H1 (cell line): Measurements from ENCODE around the gene ZDHHC9. TPM values are rescaled to one million over a fixed set of nuclear protein-coding genes. Genes with fewer than 3 reads are reported as not detected.

Source experiments
- CTCF ChIA-PET: fragments of 300-600 bp; sonication (Branson Sonifier 250); formaldehyde crosslinking; loops from one replicate; lab custom pipeline; 2021; ENCODE audit not compliant: partially characterized antibody; lab: Charles Lee
- POLR2A ChIA-PET: fragments of 300-600 bp; sonication (Branson Sonifier 250); formaldehyde crosslinking; loops from one replicate; lab custom pipeline; 2021; ENCODE audit warnings: inconsistent platforms; ENCODE audit not compliant: partially characterized antibody; lab: Charles Lee
- DNase-seq, 2 experiments: peaks; one replicate each; pipeline versions ENCODE4 v3.0.0 to v3.0.0-alpha.2; 2010 to 2022; ENCODE audit warnings: low spot score in 2 of 2, low read depth in 1 of 2, mixed read lengths in 1 of 2
- FAIRE-seq: peaks from 2 replicates; lab custom pipeline; 2011; peaks lifted over from hg19 to GRCh38; lab: Jason Lieb, UNC
- H2AFZ ChIP-seq: 2 replicates; pipeline ENCODE4 v1.8.1; 2012; ENCODE audit warnings: low read length, inconsistent platforms
- H2AK5ac ChIP-seq: 2 replicates; pipeline ENCODE4 v1.6.1; 2013; ENCODE audit warnings: low read depth, low read length
- H2BK120ac ChIP-seq: replicated peaks from 2 replicates; pipeline ENCODE3; 2013; ENCODE audit warnings: low read depth, low read length, inconsistent platforms
- H2BK12ac ChIP-seq: 2 replicates; pipeline ENCODE4 v1.6.1; 2013; ENCODE audit warnings: low read depth, low read length
- H2BK15ac ChIP-seq: 2 replicates; pipeline ENCODE4 v1.6.1; 2013; ENCODE audit warnings: low read length
- H2BK20ac ChIP-seq: 2 replicates; pipeline ENCODE4 v1.6.1; 2013; ENCODE audit warnings: low read length
- H2BK5ac ChIP-seq: 2 replicates; pipeline ENCODE4 v1.6.1; 2013; ENCODE audit warnings: low read depth, low read length
- H3K14ac ChIP-seq: 2 replicates; pipeline ENCODE4 v1.6.1; 2013; ENCODE audit warnings: inconsistent platforms; ENCODE audit not compliant: insufficient read length
- H3K18ac ChIP-seq: 2 replicates; pipeline ENCODE4 v1.6.1; 2013; ENCODE audit warnings: low read length; ENCODE audit errors: extremely low read depth
- H3K23ac ChIP-seq: 2 replicates; pipeline ENCODE4 v1.6.1; 2013; ENCODE audit warnings: inconsistent platforms; ENCODE audit not compliant: insufficient read length
- H3K23me2 ChIP-seq: 2 replicates; pipeline ENCODE4 v1.6.1; 2013; ENCODE audit warnings: low read depth, low read length
- H3K27ac ChIP-seq: 2 replicates; pipeline ENCODE4 v1.6.1; 2011; ENCODE audit warnings: low read depth, low read length, inconsistent platforms
- H3K27me3 ChIP-seq, 4 experiments: replicated peaks in 1 of 4; 1 replicate in 1 of 4; 2 replicates in 3 of 4; pipeline versions ENCODE4 v1.6.1 to v1.8.1; 2011 to 2013; ENCODE audit warnings: low read length in 3 of 4, mild to moderate bottlenecking in 3 of 4, inconsistent platforms in 2 of 4, mixed read lengths in 2 of 4, moderate library complexity in 1 of 4; ENCODE audit not compliant: control insufficient read depth in 3 of 4, insufficient read depth in 3 of 4; ENCODE audit errors: extremely low read depth in 1 of 4
- H3K36me3 ChIP-seq, 4 experiments: 2 replicates each; pipeline versions ENCODE4 v1.6.1 to v1.8.1; 2011 to 2013; ENCODE audit warnings: mild to moderate bottlenecking in 4 of 4, low read length in 3 of 4, moderate library complexity in 2 of 4, control low read depth in 1 of 4, inconsistent platforms in 1 of 4; ENCODE audit not compliant: insufficient read depth in 4 of 4, control insufficient read depth in 2 of 4
- H3K4ac ChIP-seq: replicated peaks from 2 replicates; pipeline ENCODE3; 2013; ENCODE audit warnings: low read length, low read depth, mixed read lengths, inconsistent platforms; ENCODE audit not compliant: insufficient read length
- H3K4me1 ChIP-seq, 4 experiments: replicated peaks in 1 of 4; 1 replicate in 1 of 4; 2 replicates in 3 of 4; pipeline versions ENCODE4 v1.6.1 to v1.8.1; 2011 to 2013; ENCODE audit warnings: low read length in 3 of 4, inconsistent platforms in 2 of 4, mixed read lengths in 1 of 4; ENCODE audit not compliant: insufficient read depth in 4 of 4, control insufficient read depth in 3 of 4
- H3K4me2 ChIP-seq, 2 experiments: 2 replicates each; pipeline versions ENCODE4 v1.6.1 to v1.8.1; 2011 to 2013; ENCODE audit warnings: low read depth in 2 of 2, low read length in 2 of 2, control low read depth in 1 of 2, inconsistent platforms in 1 of 2, mild to moderate bottlenecking in 1 of 2; ENCODE audit not compliant: insufficient read depth in 1 of 2
- H3K4me3 ChIP-seq, 4 experiments: fragments of 200-600, 300-600 bp in 1 of 4; sonication (generic), shearing (Covaris generic), sonication (Bioruptor Twin) in 1 of 4; 2 replicates each; pipeline versions ENCODE4 v1.5.1 to v1.8.1; 2011 to 2016; ENCODE audit warnings: low read length in 4 of 4, low read depth in 3 of 4, control low read depth in 2 of 4, inconsistent platforms in 2 of 4, mild to moderate bottlenecking in 2 of 4, mixed read lengths in 1 of 4, moderate library complexity in 1 of 4; ENCODE audit not compliant: insufficient read depth in 2 of 4; ENCODE audit errors: extremely low read depth in 1 of 4
- H3K56ac ChIP-seq: replicated peaks from 2 replicates; pipeline ENCODE3; 2013; ENCODE audit warnings: low read depth, mild to moderate bottlenecking, mixed read lengths, low read length, inconsistent platforms; ENCODE audit not compliant: insufficient read length
- H3K79me1 ChIP-seq: 2 replicates; pipeline ENCODE4 v1.6.1; 2013; ENCODE audit warnings: low read depth, low read length, control low read depth
- H3K79me2 ChIP-seq, 2 experiments: 2 replicates each; pipeline versions ENCODE4 v1.6.1 to v1.8.1; 2012 to 2013; ENCODE audit warnings: low read length in 2 of 2, mild to moderate bottlenecking in 2 of 2, inconsistent platforms in 1 of 2; ENCODE audit not compliant: insufficient read depth in 2 of 2, control insufficient read depth in 1 of 2
- H3K9ac ChIP-seq, 4 experiments: replicated peaks in 1 of 4; 1 replicate in 1 of 4; 2 replicates in 3 of 4; pipeline versions ENCODE4 v1.6.1 to v1.8.1; 2011 to 2013; ENCODE audit warnings: low read depth in 3 of 4, low read length in 3 of 4, control low read depth in 2 of 4, mild to moderate bottlenecking in 2 of 4, moderate library complexity in 2 of 4, inconsistent platforms in 1 of 4; ENCODE audit errors: extremely low read depth in 1 of 4
- H3K9me3 ChIP-seq, 2 experiments: 2 replicates each; pipeline versions ENCODE4 v1.6.1 to v1.8.1; 2012 to 2013; ENCODE audit warnings: mild to moderate bottlenecking in 2 of 2, moderate library complexity in 2 of 2, control low read depth in 1 of 2, inconsistent platforms in 1 of 2, low read depth in 1 of 2, low read length in 1 of 2, mixed read lengths in 1 of 2; ENCODE audit not compliant: insufficient read depth in 2 of 2
- H4K20me1 ChIP-seq, 2 experiments: replicated peaks in 1 of 2; 2 replicates each; pipeline versions ENCODE3 to v1.8.1; 2011 to 2013; ENCODE audit warnings: inconsistent platforms in 2 of 2, low read length in 2 of 2, mild to moderate bottlenecking in 1 of 2; ENCODE audit not compliant: insufficient read depth in 2 of 2, control insufficient read depth in 1 of 2
- H4K5ac ChIP-seq: 2 replicates; pipeline ENCODE4 v1.6.1; 2013; ENCODE audit warnings: low read length, low read depth, mixed read lengths, inconsistent platforms; ENCODE audit not compliant: insufficient read length
- H4K8ac ChIP-seq: 2 replicates; pipeline ENCODE4 v1.8.0; 2013; ENCODE audit warnings: mild to moderate bottlenecking, moderate library complexity, low read length, inconsistent platforms; ENCODE audit not compliant: insufficient read depth; ENCODE audit errors: extremely low read depth
- H4K91ac ChIP-seq: replicated peaks from 2 replicates; pipeline ENCODE3; 2013; ENCODE audit warnings: low read length, mixed read lengths, inconsistent platforms; ENCODE audit not compliant: insufficient read length
- EZH2 ChIP-seq: fragments of 200-600 bp; sonication (generic); IDR thresholded peaks from 2 replicates; pipeline ENCODE4 v1.7.1; 2012; ENCODE audit warnings: low read depth, mild to moderate bottlenecking, moderate library complexity, low read length, inconsistent platforms; ENCODE audit not compliant: severe bottlenecking
- TBP ChIP-seq: IDR thresholded peaks from 2 replicates; pipeline ENCODE4 v1.6.1; 2011; ENCODE audit warnings: low read depth, low read length, improper control_type of control experiment
- WGBS, 2 experiments: shearing (Covaris generic) in 1 of 2; methylation state at CpG; one replicate each; pipeline versions ENCODE4 v1.1.6 to v1.1.7; 2013 to 2015; ENCODE audit warnings: low lambda C conversion rate in 2 of 2, mixed read lengths in 2 of 2, inconsistent platforms in 1 of 2, low coverage in 1 of 2, missing lambda C conversion rate in 1 of 2; ENCODE audit not compliant: insufficient replicate concordance in 2 of 2, insufficient coverage in 1 of 2, insufficient read length in 1 of 2; ENCODE audit errors: extremely low coverage in 1 of 2, missing lambda C conversion rate in 1 of 2; 5-methylcytosine and 5-hydroxymethylcytosine counted together
- polyA plus RNA-seq, 7 experiments: library from polyadenylated mRNA; depleted of rRNA in 3 of 7; stranded (reverse) in 5 of 7; unstranded in 2 of 7; fragments of >200 nt in 5 of 7; fragments of 200-250 nt in 2 of 7; gene quantifications; 1 replicate in 5 of 7; 2 replicates in 1 of 7; 4 replicates in 1 of 7; pipeline versions ENCODE4 v1.2.1 to v1.2.3, GENCODE V29; 2011 to 2013; ENCODE audit warnings: missing spikeins in 2 of 7, mixed read lengths in 2 of 7
- total RNA-seq: library from RNA; stranded (reverse); fragmentation: NEBNext Ultra II Directional; extraction: Animal tissue kit (Norgen Biotek cat#: 25700); gene quantifications from 2 replicates; pipeline ENCODE4 v1.2.1, GENCODE V29; 2021

ZDHHC9 gene
- total and polyA plus RNA-seq, 2 of the 8 experiments (the other 6 are each of a cell fraction or from before 2014, with no cell fraction given) = 18.1 to 28.3 TPM

DNA sequence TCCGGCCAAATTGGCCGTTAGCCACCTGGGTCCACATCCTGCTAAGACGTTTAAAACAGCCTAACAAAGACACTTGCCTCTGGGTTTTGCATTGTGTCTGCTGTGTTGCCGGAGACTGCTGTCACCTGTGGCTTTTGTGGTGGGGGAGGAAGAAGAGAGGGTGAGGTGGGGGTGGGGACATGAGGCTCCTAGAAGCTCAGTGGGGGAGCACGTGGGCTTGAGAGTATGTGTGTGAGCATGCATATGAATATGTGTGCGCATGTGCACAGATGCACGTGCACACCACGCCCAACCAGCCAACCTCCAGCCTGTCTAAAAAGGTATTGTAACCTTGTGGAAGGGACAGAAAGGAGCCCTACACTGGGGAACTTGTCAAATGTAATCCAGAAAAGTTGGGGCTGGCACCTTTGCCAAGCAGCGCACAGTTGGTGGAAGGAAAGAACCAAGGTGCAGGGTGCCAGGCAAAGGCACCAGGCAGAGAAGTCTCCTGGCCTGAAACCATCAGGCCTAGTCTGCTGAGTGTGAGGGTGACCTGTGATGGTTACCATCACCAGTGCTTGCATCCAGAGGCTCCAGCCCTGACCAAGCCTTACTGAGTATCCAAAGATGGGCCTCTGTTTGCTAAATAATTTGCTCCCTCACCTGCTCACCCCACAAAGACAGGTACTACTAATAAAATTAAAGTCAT is 74.1 kb downstream of the ZDHHC9 start:
- Histone ChIP-seq H3K56ac (no peak overlapping the region), H3K4me2 (no peak overlapping the region), H4K20me1 (no peaks in the 10 kb centered on the region), H3K9me3 (no peaks in the 10 kb centered on the region), H2BK20ac (no peak overlapping the region), H2AFZ (no peak overlapping the region), H2BK12ac (no peak overlapping the region), H3K36me3 (no peaks in the 10 kb centered on the region), H3K79me1 (no peaks in the 10 kb centered on the region), H4K91ac (no peak overlapping the region), H4K8ac (no peak overlapping the region), H2BK5ac (no peak overlapping the region), H3K9ac (no peak overlapping the region), H3K4ac (no peak overlapping the region), H3K27ac (no peak overlapping the region), H3K23ac (no peak overlapping the region), H4K5ac (no peak overlapping the region), H3K23me2 (no peaks in the 10 kb centered on the region), H3K4me3 (no peak overlapping the region), H3K27me3 (no peaks in the 10 kb centered on the region), H2BK15ac (no peak overlapping the region), H3K4me1 (no peaks in the 10 kb centered on the region; a peak in 1 of 7 replicates), H2BK120ac (no peak overlapping the region), H2AK5ac (no peak overlapping the region), H3K79me2 (no peaks in the 10 kb centered on the region), H3K18ac (no peak overlapping the region), H3K14ac (no peak overlapping the region)
- DNase-seq (no peak), FAIRE-seq (no peak)
- POLR2A ChIA-PET = no interaction called here
- CTCF ChIA-PET = interaction anchor here (0.6 to 1.7 kb wide), 2 partner anchors 13 to 23 kb away, joined by 3 to 5 read pairs; no protein-coding TSS in a partner anchor
- no peak for TF ChIP-seq EZH2
- no peak for TF ChIP-seq TBP
- 74% methylated on average over 8 of the region's 9 CpGs; no CpG with 5 or more reads in 1 of the 2 experiments for WGBS, 2 experiments
